Esophagus (tissue), 2 donors: ENCODE results near the gene ZNF789. TPM values are rescaled to one million over a fixed set of nuclear protein-coding genes. Genes with fewer than 3 reads are reported as not detected.
A peak's percentile ranks its signal among the peaks of the same experiment; 100 is the strongest.
"Not testable (repeated sequence)": the region's sequence is repeated elsewhere in the genome, so short reads cannot be mapped to it uniquely, and the experiment has no call there.

Experiments used
- H3K27ac ChIP-seq, 2 donors: one replicate each; pipeline ENCODE4 v1.5.1; 2013; ENCODE audit warnings: low read depth in 2 of 2, mild to moderate bottlenecking in 2 of 2, inconsistent platforms in 1 of 2, low read length in 1 of 2, moderate library complexity in 1 of 2
- H3K27me3 ChIP-seq, 2 donors: one replicate each; pipeline ENCODE4 v1.6.1; 2013; ENCODE audit warnings: low read length in 2 of 2, control low read depth in 1 of 2, mild to moderate bottlenecking in 1 of 2; ENCODE audit not compliant: insufficient read depth in 2 of 2, control insufficient read depth in 1 of 2
- H3K36me3 ChIP-seq, 2 donors: one replicate each; pipeline ENCODE4 v1.6.1; 2013; ENCODE audit warnings: low read length in 1 of 2; ENCODE audit not compliant: control insufficient read depth in 2 of 2, insufficient read depth in 2 of 2
- H3K4me1 ChIP-seq, 2 donors: one replicate each; pipeline ENCODE4 v1.6.1; 2013; ENCODE audit warnings: low read length in 1 of 2; ENCODE audit not compliant: control insufficient read depth in 2 of 2, insufficient read depth in 2 of 2
- H3K4me3 ChIP-seq, 2 donors: one replicate each; pipeline ENCODE4 v1.5.1; 2013; ENCODE audit warnings: low read length in 2 of 2, mild to moderate bottlenecking in 2 of 2, low read depth in 1 of 2, moderate library complexity in 1 of 2
- H3K9me3 ChIP-seq, 2 donors: one replicate each; pipeline ENCODE4 v1.6.1; 2013; ENCODE audit warnings: mild to moderate bottlenecking in 2 of 2, low read depth in 1 of 2, low read length in 1 of 2, moderate library complexity in 1 of 2; ENCODE audit not compliant: control insufficient read depth in 2 of 2, insufficient read depth in 1 of 2
- WGBS, 2 donors: extraction: QIAGEN DNeasy Blood & Tissue Kit; methylation state at CpG; one replicate each; pipeline ENCODE4 v1.1.7; 2013; 5-methylcytosine and 5-hydroxymethylcytosine counted together
- polyA plus RNA-seq, 2 donors: library from polyadenylated mRNA; stranded (reverse); fragments of 200-250 nt; gene quantifications; one replicate each; pipeline ENCODE4 v1.2.3, GENCODE V29; 2013
- donor health status: healthy with polysubstance abuse.
- donor health status: Bipolar disorder and iron deficiency.

The ZNF789 gene
- polyA plus RNA-seq, 2 donors: 4.7 to 11.3 TPM

DNA sequence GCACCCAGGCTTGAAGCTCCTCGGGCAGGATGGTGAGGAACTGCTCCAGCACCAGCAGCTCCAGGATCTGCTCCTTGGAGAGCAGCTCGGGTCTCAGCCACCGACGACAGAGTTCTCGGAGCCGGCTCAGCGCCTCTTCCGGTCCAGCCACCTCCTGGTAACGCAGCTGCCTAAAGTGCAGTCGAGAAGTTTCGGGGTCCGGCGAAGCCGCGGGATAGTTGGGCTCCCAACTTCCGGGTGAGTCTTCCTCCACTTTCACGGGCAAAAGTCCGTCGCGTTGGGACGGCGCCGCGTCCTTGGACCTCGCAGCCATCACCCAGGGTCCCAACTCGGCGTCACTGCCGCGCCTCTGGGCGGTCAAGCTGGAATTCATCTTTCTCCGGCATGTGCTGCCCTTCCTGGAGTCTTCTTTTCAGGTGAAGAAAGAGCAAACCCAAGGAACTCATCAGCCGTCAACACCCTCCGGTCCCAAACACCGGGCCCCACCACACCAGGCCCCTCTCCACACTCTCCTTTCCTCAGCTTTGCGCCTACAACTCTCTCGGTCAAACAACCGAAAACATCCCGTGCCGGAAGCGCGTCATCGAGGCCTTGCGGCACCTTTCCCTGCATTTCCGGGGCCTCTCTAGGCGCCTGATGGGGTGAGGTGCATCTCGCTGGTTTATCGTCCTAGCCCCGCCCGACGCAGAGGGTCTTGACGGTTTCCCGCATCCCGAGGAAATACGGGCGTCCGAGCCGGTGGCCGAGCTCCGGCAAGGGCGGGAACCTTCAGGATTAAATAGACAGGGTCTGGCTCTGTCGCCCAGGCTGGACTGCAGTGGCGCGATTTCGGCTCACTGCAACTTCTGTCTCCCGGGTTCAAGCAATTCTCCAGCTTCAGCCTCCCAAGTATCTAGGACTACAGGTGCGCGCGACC, 27.3 kb downstream of the ZNF789 start, which contains the start of gene ZNF394:
ZNF394 (minus strand) TSS at position 561 of the 916 bp plus-strand sequence; CDS start at position 373, 188 bp downstream.
- H3K27ac ChIP-seq: peak within 1 kb of the TSS; percentile 95 to 99
- peaks cover 3 to 5% of the 10 kb centered on the region in 2 donors for H3K4me1 ChIP-seq
- H3K4me3 ChIP-seq: peak within 1 kb of the TSS; percentile 92 to 99
- H3K36me3 ChIP-seq: peaks cover 5 to 7% of the 10 kb centered on the region in 2 donors
- 0% methylated on average over 66 to 68 of the region's 68 CpGs for WGBS, 2 donors
- peaks cover 0 to 5% of the 10 kb centered on the region in 2 donors for H3K9me3 ChIP-seq
- no peaks in the 10 kb centered on the region for H3K27me3 ChIP-seq

GRCh38 chr7:99500637-99501009, 27.9 kb downstream of the ZNF789 start:
- no peaks in the 10 kb centered on the region for H3K27me3 ChIP-seq
- H3K27ac ChIP-seq: peak overlapping the region; percentile 95 to 99
- peaks cover 4 to 5% of the 10 kb centered on the region in 2 donors for H3K36me3 ChIP-seq
- 50 to 56% methylated on average over 16 of the region's 16 CpGs for WGBS, 2 donors
- H3K9me3 ChIP-seq: peaks cover 0 to under 1% of the 10 kb centered on the region in 2 donors
- peaks cover 3 to 5% of the 10 kb centered on the region in 2 donors for H3K4me1 ChIP-seq
- peak overlapping the region; percentile 92 to 99 for H3K4me3 ChIP-seq

DNA sequence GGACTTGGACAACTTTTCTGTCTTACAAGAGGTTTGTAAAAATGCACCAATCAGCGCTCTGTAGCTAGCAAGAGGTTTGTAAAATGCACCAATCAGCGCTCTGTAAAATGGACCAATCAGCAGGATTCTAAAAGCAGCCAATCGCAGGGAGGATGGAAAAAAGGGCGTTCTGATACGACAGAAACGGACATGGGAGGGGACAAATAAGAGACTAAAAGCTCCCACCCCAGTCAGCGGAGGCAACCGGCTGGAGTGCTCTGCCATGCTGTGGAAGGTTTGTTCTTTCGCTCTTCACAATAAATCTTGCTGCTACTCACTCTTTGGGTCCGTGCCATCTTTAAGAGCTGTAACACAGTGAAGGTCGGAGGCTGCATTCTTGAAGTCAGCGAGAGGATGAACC, 28.5 kb downstream of the ZNF789 start:
- H3K27me3 ChIP-seq, H3K4me3 ChIP-seq, H3K36me3 ChIP-seq, H3K27ac ChIP-seq, H3K9me3 ChIP-seq, H3K4me1 ChIP-seq: not testable (repeated sequence)
- 94 to 96% methylated on average over 12 of the region's 12 CpGs for WGBS, 2 donors

DNA sequence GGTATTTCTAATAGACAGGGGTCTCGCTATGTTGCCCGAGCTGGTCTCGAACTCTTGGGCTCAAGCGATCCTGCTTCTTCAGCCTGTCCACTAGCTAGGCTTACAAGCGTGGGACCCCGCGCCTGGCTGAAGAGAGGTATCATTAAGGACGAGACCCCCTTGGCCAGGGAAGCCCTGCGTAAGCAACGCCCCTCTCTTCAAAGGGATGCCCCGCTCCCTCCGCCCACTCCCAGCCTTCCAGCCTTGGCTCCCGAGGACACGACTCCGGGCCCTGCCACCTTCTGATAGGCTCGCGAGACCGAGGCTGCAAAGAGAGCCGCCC, 31.6 kb downstream of the ZNF789 start:
- H3K27me3 ChIP-seq: no peaks in the 10 kb centered on the region
- peak overlapping the region; percentile 88 to 94 for H3K27ac ChIP-seq
- H3K4me3 ChIP-seq: peak overlapping the region; percentile 77 to 84
- H3K4me1 ChIP-seq: no peaks in the 10 kb centered on the region
- 8 to 10% methylated on average over 19 of the region's 19 CpGs for WGBS, 2 donors
- no peaks in the 10 kb centered on the region for H3K9me3 ChIP-seq
- H3K36me3 ChIP-seq: no peaks in the 10 kb centered on the region

DNA sequence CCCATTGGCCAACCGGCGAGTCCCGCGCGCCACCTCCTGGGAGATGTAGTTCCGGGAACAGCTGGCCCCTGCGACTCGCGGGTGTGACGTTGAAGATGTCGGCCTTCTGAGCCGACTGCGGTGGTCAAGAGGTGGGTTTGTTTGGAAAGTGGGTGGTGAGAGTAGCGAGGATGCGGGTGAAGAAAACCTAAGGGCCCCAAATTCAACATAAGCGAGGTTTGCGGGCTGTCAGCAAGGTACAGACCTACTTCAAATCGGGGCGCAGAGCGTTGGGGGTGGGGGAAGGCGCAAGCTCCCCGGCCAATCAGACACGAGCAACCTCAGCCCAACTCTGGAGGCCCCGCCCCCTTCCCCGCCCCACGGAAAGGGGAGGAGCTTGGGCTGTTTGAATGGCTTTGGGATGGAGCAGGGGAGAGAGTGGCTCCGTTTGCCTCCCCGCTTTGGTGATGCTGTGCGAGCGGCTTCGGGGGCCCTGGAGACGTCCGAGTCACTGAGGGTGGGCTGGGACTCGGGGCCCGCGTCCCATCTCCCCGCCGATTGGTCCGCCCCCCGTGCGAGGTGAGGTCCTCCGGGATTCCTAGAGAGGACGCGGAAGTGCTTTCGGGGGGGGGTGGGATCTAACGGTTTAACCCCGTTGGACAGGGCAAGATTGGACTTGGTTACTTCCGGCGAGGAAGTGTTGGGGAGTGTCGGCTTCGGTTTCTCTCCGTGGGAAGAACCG, 32.1 kb downstream of the ZNF789 start, which contains the start of gene ZKSCAN5:
ZKSCAN5 (plus strand) TSS at position 60 of the 721 bp plus-strand sequence. CDS start 1,383 bp downstream, outside the sequence.
- Histone ChIP-seq H3K27ac (peak within 1 kb of the TSS; percentile 94 to 97), H3K27me3 (no peaks in the 10 kb centered on the region), H3K9me3 (no peaks in the 10 kb centered on the region), H3K4me1 (no peaks in the 10 kb centered on the region), H3K4me3 (peak within 1 kb of the TSS; percentile 77 to 84), H3K36me3 (no peaks in the 10 kb centered on the region)
- WGBS, 2 donors: 0 to 1% methylated on average over 50 to 53 of the region's 53 CpGs

- H3K9me3 ChIP-seq: no peaks in the 10 kb centered on the region
- WGBS, 2 donors: 3% methylated on average over 11 of the region's 11 CpGs
- H3K36me3 ChIP-seq: no peaks in the 10 kb centered on the region
- no peaks in the 10 kb centered on the region for H3K4me1 ChIP-seq
- H3K27me3 ChIP-seq: no peaks in the 10 kb centered on the region
- peak overlapping the region; percentile 77 to 84 for H3K4me3 ChIP-seq
- peak overlapping the region; percentile 94 to 97 for H3K27ac ChIP-seq
Observed at GRCh38 chr7:99505324-99505662, 32.6 kb downstream of the ZNF789 start.

DNA sequence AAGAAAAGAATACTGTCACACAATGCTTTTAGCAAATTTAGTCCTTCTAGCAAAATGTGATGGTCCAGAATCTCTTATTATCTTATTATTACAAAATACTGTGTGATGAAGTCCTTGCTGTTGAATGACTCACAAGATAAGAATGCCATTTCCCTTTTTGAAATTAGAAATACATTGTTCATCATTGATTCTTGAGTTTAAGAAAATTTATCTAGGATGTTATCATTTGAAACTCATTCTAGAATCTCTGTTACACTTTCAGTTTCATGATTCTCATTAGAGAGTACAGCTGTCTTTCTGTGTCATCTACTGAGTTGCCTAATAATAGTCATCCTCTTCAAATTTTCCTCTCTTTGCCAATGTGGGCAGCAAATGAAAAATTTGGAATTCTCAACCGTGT, 41.4 kb downstream of the ZNF789 start:
- no peaks in the 10 kb centered on the region for H3K9me3 ChIP-seq
- peaks cover 0 to 3% of the 10 kb centered on the region in 2 donors for H3K4me1 ChIP-seq
- 91% methylated on average over 1 of the region's 1 CpG for WGBS, 2 donors
- H3K27ac ChIP-seq: no peak overlapping the region
- H3K4me3 ChIP-seq: no peak overlapping the region
- peaks cover 9 to 16% of the 10 kb centered on the region in 2 donors for H3K36me3 ChIP-seq
- H3K27me3 ChIP-seq: no peaks in the 10 kb centered on the region

DNA sequence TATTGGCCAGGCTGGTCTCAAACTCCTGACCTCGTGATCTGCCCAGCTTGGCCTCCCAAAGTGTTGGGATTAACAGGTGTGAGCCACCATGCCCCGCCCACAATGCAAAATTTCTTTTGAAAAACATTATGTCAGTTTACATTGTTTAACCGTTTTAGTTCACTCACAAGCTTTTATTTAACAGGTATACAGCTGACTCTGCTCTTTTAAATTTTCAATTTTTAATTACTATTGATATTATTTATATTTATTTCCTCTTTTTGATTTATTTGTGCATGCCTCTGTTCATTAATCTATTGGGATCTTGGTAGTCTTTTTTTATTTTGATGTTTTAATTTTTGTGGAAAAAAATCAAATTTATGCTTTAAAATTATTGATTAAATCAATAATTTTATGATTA, 48.7 kb downstream of the ZNF789 start:
- 89 to 91% methylated on average over 3 of the region's 3 CpGs for WGBS, 2 donors

DNA sequence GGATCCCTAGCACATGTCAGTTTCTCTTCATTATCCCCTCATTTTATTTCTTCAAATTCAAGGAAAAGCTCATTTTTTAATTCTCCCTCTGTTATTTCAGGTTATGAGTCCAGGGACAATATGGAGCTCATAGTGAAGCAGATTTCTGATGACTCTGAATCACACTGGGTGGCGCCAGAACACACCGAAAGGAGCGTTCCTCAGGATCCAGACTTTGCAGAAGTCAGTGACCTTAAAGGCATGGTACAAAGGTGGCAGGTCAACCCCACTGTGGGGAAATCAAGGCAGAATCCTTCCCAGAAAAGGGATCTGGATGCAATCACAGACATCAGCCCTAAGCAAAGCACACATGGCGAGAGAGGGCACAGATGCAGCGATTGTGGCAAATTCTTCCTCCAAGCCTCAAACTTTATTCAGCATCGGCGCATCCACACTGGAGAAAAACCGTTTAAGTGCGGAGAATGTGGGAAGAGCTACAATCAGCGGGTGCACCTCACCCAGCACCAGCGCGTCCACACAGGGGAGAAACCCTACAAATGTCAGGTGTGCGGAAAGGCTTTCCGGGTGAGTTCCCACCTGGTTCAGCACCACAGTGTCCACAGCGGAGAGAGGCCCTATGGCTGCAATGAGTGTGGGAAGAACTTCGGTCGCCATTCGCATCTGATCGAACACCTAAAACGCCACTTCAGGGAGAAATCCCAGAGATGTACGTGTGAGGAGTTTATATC, 53.2 kb downstream of the ZNF789 start:
- Histone ChIP-seq H3K27me3 (no peaks in the 10 kb centered on the region), H3K4me3 (no peak overlapping the region), H3K4me1 (no peaks in the 10 kb centered on the region), H3K9me3 (peaks cover 0 to 12% of the 10 kb centered on the region in 2 donors), H3K27ac (no peak overlapping the region), H3K36me3 (peaks cover 6 to 11% of the 10 kb centered on the region in 2 donors)
- whole genome bisulfite sequencing, 2 donors: 94 to 96% methylated on average over 21 of the region's 21 CpGs

More for the DNA sequence above, 48.7 kb downstream of the ZNF789 start:
- H3K27ac ChIP-seq: no peak overlapping the region
- H3K4me3 ChIP-seq: no peak overlapping the region
- peaks cover 10 to 14% of the 10 kb centered on the region in 2 donors for H3K36me3 ChIP-seq
- H3K27me3 ChIP-seq: no peaks in the 10 kb centered on the region
- H3K4me1 ChIP-seq: no peaks in the 10 kb centered on the region
- no peaks in the 10 kb centered on the region for H3K9me3 ChIP-seq
